K562 (cell line): ENCODE data around the gene CD46.

Experiments
- ATF7 ChIP-seq: fragments of 450-650 bp; IDR thresholded peaks from 2 replicates; pipeline ENCODE4 v1.7.1; 2014; ENCODE audit warnings: mild to moderate bottlenecking, moderate library complexity
- BRCA1 ChIP-seq, 2 experiments: fragments of 450-650 bp in 1 of 2; sonication (generic) in 1 of 2; formaldehyde crosslinking in 1 of 2; IDR thresholded peaks; 2 replicates each; pipeline versions ENCODE4 v1.5.0 to v1.6.1; 2017 to 2020; ENCODE audit warnings: mild to moderate bottlenecking in 1 of 2, missing genetic modification reagents in 1 of 2
- CBX5 ChIP-seq: IDR thresholded peaks from 2 replicates; pipeline ENCODE4 v1.6.1; 2014; ENCODE audit warnings: low read depth, borderline replicate concordance
- CHD4 ChIP-seq: fragments of 200-600 bp; sonication (generic); IDR thresholded peaks from 3 replicates; pipeline ENCODE4 v1.6.1; 2012; ENCODE audit warnings: low read depth, mild to moderate bottlenecking, mixed read lengths, low read length, inconsistent platforms; ENCODE audit not compliant: insufficient read depth, insufficient replicate concordance, poor library complexity, severe bottlenecking
- CTCF ChIP-seq, 3 experiments: IDR thresholded peaks in 2 of 3; conservative IDR thresholded peaks in 1 of 3; 2 replicates each; pipeline ENCODE4 v1.5.1; 2011 to 2012; ENCODE audit warnings: low read length in 3 of 3, mild to moderate bottlenecking in 3 of 3, control low read depth in 2 of 3, improper control_type of control experiment in 1 of 3, inconsistent platforms in 1 of 3, low read depth in 1 of 3, mixed read lengths in 1 of 3, moderate library complexity in 1 of 3; ENCODE audit not compliant: insufficient read depth in 2 of 3
- MAX ChIP-seq: sonication (generic); formaldehyde crosslinking; IDR thresholded peaks from 2 replicates; pipeline ENCODE4 v1.9.0; 2022; ENCODE audit warnings: mild to moderate bottlenecking, missing genetic modification reagents
- MBD1 ChIP-seq: fragments of 250-450 bp; sonication (Bioruptor Pico); IDR thresholded peaks from 2 replicates; pipeline ENCODE4 v1.8.0; 2022; ENCODE audit warnings: inconsistent platforms
- MTF1 ChIP-seq: fragments of 250-450 bp; sonication (Bioruptor Pico); IDR thresholded peaks from 2 replicates; pipeline ENCODE4 v1.9.0; 2021; ENCODE audit warnings: moderate library complexity, mild to moderate bottlenecking, inconsistent platforms, borderline replicate concordance
- NR2C2 ChIP-seq, 2 experiments: fragments of 200-800 bp in 1 of 2; sonication (Bioruptor generic) in 1 of 2; sonication (generic) in 1 of 2; formaldehyde crosslinking in 1 of 2; IDR thresholded peaks; 2 replicates each; pipeline versions ENCODE4 v1.6.1 to v1.8.0; 2016 to 2022; ENCODE audit warnings: mild to moderate bottlenecking in 1 of 2, missing compliant biosample characterization in 1 of 2, missing genetic modification characterization in 1 of 2, missing genetic modification reagents in 1 of 2
- RBM17 ChIP-seq: fragments of 200-400 bp; formaldehyde crosslinking; IDR thresholded peaks from 2 replicates; pipeline ENCODE4 v1.6.1; 2017; ENCODE audit warnings: low read depth, mild to moderate bottlenecking, low read length, borderline replicate concordance
- SP1 ChIP-seq: sonication (generic); formaldehyde crosslinking; IDR thresholded peaks from 2 replicates; pipeline ENCODE4 v1.8.1; 2022; ENCODE audit warnings: mild to moderate bottlenecking, missing genetic modification reagents
- ZNF263 ChIP-seq: sonication (generic); formaldehyde crosslinking; IDR thresholded peaks from 2 replicates; pipeline ENCODE4 v1.8.0; 2022; ENCODE audit warnings: mild to moderate bottlenecking, missing genetic modification reagents, borderline replicate concordance
- TF ChIP-seq, protein P1 (sequence below): sonication (generic); formaldehyde crosslinking; IDR thresholded peaks from 2 replicates; pipeline ENCODE4 v1.8.1; 2023; ENCODE audit warnings: mild to moderate bottlenecking, missing genetic modification reagents

DNA sequence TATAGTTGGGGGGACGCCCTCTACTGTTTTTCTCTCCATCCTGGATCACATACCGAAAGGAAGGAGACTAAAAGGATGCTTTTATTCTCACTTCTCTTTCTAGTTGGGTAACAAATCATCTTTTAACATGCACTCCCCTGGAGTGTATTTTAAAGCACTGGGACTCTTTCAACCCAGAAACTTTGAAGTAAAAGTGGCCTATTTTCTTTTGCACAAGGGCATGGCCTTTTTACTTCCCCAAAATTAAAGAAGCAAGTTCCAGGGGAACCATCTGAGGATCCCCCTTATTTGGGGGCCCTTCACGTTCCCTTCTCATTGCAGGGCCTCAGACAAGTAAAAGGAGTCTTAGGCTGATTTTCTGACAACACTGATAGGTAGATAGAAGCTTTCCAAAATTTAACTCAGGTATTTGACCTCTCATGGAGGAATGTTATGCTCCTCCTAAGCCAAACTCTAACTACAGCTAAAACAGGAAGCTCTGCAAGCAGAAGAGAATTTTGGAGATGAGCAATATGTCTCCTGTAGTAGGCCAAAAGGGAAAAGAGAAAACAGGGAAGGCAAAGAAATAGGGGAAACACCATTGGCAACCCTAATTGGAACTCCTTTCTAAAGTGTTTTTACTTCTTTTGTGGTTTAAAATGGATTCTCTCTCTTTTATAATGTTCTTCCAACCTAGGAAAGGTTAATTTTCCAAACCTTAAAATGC is 8.9 kb upstream of the CD46 start:
- TF ChIP-seq ZNF263 (CRISPR knock-in tag) (no peak), NR2C2 (CRISPR knock-in tag; IDR thresholded peaks at IDR 0.05) (no peak), NR2C2 (tag; IDR thresholded peaks at IDR 0.05) (no peak), ATF7 (no peak), MAX (CRISPR knock-in tag) (no peak), MBD1 (CRISPR knock-in tag) (no peak), BRCA1 (IDR thresholded peaks at IDR 0.05) (no peak), BRCA1 (CRISPR knock-in tag; IDR thresholded peaks at IDR 0.05) (no peak), MTF1 (no peak), CBX5 (no peak), CHD4 (no peak), CTCF (IDR thresholded peaks at IDR 0.05 in 2 of 3, conservative IDR thresholded peaks at IDR 0.05 in 1 of 3; ENCODE audit: insufficient read depth in 2 of 3, low read depth in 1 of 3, low read length in 3 of 3) (no peak), SP1 (CRISPR knock-in tag) (no peak), RBM17 (no peak)
- TF ChIP-seq, protein P1, sequence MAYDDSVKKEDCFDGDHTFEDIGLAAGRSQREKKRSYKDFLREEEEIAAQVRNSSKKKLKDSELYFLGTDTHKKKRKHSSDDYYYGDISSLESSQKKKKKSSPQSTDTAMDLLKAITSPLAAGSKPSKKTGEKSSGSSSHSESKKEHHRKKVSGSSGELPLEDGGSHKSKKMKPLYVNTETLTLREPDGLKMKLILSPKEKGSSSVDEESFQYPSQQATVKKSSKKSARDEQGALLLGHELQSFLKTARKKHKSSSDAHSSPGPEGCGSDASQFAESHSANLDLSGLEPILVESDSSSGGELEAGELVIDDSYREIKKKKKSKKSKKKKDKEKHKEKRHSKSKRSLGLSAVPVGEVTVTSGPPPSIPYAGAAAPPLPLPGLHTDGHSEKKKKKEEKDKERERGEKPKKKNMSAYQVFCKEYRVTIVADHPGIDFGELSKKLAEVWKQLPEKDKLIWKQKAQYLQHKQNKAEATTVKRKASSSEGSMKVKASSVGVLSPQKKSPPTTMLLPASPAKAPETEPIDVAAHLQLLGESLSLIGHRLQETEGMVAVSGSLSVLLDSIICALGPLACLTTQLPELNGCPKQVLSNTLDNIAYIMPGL (CRISPR knock-in tag) = no peak
